OCI-M2 (cell line): Measurements from ENCODE around the gene AGPAT1.
"Not testable (repeated sequence)": the region's sequence is repeated elsewhere in the genome, so short reads cannot be mapped to it uniquely, and the experiment has no call there.

Experiments used
- DNase-seq: peaks from one replicate; lab custom pipeline; 2025; ENCODE audit not compliant: unreplicated experiment; lab: John Stamatoyannopoulos, UW

Gene AGPAT1

DNA sequence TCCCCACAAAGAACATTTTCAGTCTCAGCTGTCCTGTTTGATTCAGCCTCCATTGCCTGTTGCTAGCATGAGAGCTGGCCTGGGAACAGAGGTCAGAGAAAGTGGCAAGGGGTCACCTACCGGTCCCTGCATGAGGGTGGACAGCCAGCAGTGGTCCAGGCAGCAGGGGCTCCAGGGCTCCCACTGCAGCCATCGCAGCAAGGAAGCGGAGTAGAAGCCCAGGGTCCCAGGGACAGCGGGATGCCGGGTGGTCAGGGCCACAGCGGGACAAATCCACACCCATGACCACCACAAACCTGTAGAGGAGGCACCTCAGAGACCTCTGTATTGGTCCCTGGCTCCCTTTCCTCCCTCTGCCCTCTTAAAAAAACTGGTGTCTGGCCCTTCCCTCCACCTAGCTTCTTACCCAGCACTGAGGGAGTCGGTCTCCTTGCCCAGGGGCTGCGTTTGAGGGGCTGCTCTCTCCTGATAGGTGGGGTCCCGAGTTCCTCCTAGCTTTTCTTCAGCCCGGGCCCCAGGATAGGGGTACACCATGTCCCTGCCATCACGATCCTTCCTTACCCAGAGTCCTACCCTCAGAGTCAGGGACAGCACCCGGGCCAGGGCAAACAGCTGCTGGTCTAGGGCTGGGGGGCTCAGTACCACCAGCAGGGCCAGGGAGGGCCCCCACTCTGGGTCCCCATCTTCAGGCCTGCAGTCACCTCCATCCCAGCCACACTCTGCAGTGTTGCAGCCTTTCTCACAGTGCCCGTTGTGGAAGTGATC, 25.0 kb upstream of the AGPAT1 start:
- DNase-seq = no peak

- no peak for DNase-seq
Observed at GRCh38 chr6:32198866-32199265, 23.0 kb upstream of the AGPAT1 start.

- no peak for DNase-seq
Observed at GRCh38 chr6:32198345-32198696, 22.4 kb upstream of the AGPAT1 start.

- no peak for DNase-seq
Observed at GRCh38 chr6:32196682-32197616, 21.1 kb upstream of the AGPAT1 start.

- DNase-seq = no peak
Observed at GRCh38 chr6:32195902-32196681, 20.2 kb upstream of the AGPAT1 start.

- peak; percentile 96 for DNase-seq
Observed at GRCh38 chr6:32195652-32195901, 19.7 kb upstream of the AGPAT1 start.

DNA sequence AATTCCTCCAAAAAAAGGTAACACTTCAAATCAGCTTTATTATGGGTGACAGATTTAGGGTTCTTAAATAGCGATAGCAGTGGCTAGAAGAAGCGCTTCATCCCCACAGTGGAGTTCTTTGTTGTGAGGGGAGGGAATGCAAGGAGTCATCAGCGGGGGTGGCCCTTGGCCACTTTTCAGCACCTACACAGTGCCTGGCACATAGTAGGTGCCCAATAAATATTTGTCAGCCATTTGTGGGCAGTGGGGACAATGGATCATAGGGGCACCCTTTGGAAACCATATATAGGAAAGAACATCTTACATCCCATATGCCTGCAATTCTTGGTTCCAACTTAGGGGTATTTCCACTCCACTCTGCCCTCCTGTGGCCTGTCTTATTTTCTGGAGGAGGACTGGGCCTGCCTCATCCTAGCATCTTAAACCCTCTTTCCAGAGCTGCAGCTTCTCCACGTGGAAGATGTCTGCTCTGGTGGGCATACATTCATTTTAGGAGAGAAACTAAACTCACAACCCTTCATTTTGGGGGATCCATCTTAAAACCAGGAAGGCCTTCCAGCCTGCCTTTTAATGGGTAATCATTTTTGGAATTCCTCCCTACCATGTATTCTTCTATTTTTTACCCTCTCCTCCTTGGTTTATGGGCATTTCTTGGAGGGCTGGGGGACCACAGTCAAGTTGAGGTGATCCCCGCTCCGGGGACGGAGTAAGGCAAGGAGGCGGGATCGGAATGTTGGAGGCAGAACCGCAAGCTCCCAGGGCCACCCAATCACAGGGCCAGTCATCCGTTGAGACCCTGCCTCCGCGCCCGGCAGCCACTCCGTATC, 19.2 kb upstream of the AGPAT1 start:
- DNase-seq = no peak

DNA sequence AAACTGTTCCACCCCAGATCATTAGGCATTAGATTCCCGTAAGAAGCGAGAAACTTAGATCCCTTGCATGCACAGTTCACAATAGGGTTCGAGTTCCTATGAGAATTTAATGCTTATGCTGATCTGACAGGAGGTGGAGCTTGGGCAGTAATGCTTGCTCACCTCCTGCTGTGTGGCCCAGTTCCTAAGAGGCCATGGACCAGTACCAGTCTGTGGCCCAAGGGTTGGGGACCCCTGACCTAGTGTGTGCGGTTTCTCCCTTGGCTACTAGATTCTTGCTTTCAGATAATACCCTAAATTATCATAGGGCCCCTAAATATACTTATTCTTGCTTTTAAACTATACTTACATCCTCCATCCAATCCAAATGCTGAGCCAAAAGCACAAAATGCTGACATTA, 18.5 kb upstream of the AGPAT1 start:
- DNase-seq = no peak

DNA sequence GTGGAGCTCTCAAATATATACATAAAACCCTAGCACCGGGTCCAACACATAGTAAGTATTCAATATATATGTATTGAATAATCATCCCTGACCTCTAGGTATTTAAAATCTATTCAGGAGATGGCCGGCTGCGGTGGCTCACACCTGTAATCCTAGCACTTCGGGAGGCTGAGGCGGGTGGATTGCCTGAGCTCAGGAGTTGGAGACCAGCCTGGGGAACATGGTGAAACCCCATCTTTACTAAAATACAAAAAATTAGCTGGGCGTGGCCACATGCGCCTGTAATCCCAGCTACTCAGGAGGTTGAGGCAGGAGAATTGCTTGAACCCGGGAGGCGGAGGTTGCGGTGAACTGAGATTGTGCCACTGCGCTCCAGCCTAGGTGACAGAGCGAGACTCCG, 17.2 kb upstream of the AGPAT1 start:
- DNase-seq = not testable (repeated sequence)

GRCh38 chr6:32192608-32193039, 16.7 kb upstream of the AGPAT1 start, which contains the start of gene GPSM3:
TSS of gene GPSM3 (minus strand) at chr6:32192643. CDS start at chr6:32192513, 130 bp downstream.
- DNase-seq = peak; percentile 91

- no peak for DNase-seq
Observed at GRCh38 chr6:32191696-32192607, 16.1 kb upstream of the AGPAT1 start.

GRCh38 chr6:32190911-32191677, 15.2 kb upstream of the AGPAT1 start:
- DNase-seq = no peak

GRCh38 chr6:32190054-32190851, 14.4 kb upstream of the AGPAT1 start, which contains the start of gene PBX2:
TSS of gene PBX2 (minus strand) at chr6:32190202. CDS start at chr6:32189915, 287 bp downstream.
- peak; percentile 84 for DNase-seq

GRCh38 chr6:32189742-32190053, 13.8 kb upstream of the AGPAT1 start:
- no peak for DNase-seq

DNA sequence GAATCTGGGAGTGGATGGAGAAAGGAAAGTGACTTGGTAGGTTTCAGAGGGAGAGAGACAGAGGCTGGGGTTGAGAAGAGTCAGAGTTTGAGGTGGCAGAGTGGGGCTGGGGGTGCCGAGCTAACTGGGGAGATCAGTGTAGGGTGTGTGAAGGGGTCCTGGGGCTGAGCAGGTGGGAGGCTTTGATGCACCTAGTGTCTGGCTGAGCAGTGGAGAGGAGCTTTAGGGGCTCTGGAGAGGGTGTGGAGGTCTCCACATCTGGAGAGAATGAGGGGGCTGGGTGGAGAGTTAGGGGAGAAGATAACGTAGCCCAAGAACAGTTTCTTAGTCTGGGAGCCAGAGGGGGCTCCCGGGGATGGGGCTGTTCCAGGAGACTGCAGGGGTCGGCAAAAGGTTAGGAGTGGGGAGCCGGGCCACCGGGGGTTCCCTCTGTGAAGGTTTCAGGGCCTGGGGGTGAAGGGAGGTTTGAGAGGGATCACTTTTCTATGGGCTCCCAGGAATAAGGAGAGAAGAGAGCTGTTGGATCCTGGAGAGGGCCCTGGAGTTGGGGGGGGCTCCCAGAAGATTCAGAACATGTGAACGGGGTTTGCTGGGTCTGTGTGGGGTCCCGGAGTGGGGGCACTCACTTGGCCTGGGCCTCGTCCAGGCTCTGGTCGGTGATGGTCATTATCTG, 13.3 kb upstream of the AGPAT1 start:
- DNase-seq = no peak

- no peak for DNase-seq
Observed at GRCh38 chr6:32188381-32189068, 12.6 kb upstream of the AGPAT1 start.
